Activated T-helper 2 cell treated with anti-CD3 and anti-CD28 coated beads, Interferon-gamma antibody, Interleukin-2, Interleukin-4, amounts not matched to agents 10 μg/mL and 5 μg/mL and 100 μg/mL, durations not matched to agents 14 hours and 24 hours and 36 hours (primary cell): ENCODE data around the gene UBR3. TPM values are rescaled to one million over a fixed set of nuclear protein-coding genes. Genes with fewer than 3 reads are reported as not detected.
A peak's percentile ranks its signal among the peaks of the same experiment; 100 is the strongest.
"Not testable (repeated sequence)": the region's sequence is repeated elsewhere in the genome, so short reads cannot be mapped to it uniquely, and the experiment has no call there.

Experiments used
- DNase-seq: peaks from one replicate; pipeline ENCODE4 v3.0.0; 2021; ENCODE audit warnings: low spot score
- H3K27ac Mint-ChIP-seq: one replicate; pipeline ENCODE4 v1.8.0; 2021; ENCODE audit warnings: mixed read lengths
- H3K27me3 Mint-ChIP-seq: one replicate; pipeline ENCODE4 v1.8.0; 2021; ENCODE audit warnings: low read depth, mixed read lengths
- H3K36me3 Mint-ChIP-seq: one replicate; pipeline ENCODE4 v1.8.0; 2021; ENCODE audit warnings: low read depth, mixed read lengths
- H3K4me1 Mint-ChIP-seq: one replicate; pipeline ENCODE4 v1.8.0; 2021; ENCODE audit warnings: low read depth, mixed read lengths
- H3K4me3 Mint-ChIP-seq: one replicate; pipeline ENCODE4 v1.8.0; 2021; ENCODE audit warnings: low read depth, mild to moderate bottlenecking, moderate library complexity, mixed read lengths
- H3K9me3 Mint-ChIP-seq: one replicate; pipeline ENCODE4 v1.8.0; 2021; ENCODE audit warnings: mixed read lengths
- intact Hi-C: fragments of 100-400 bp; cut with micrococcal nuclease; formaldehyde crosslinking; loops from one replicate; pipeline ENCODE4 v1.15.1; 2023
- total RNA-seq: library from RNA; stranded (reverse); gene quantifications from 2 replicates; pipeline ENCODE4 v1.2.3, GENCODE V29; 2022

The UBR3 gene
- total RNA-seq, 1 donor from 2014 or later, result 30.7 TPM

GRCh38 chr2:169824373-169825333 lies 2.6 kb upstream of the UBR3 start, which contains the start of gene METTL5:
Gene METTL5 (minus strand): TSS chr2:169824905. CDS start chr2:169824597, 308 bp downstream.
- peak; percentile 74 for DNase-seq
- peaks cover 50% of the 10 kb centered on the region for H3K4me1 Mint-ChIP-seq
- no peaks in the 10 kb centered on the region for H3K27me3 Mint-ChIP-seq
- peaks cover 44% of the 10 kb centered on the region for H3K36me3 Mint-ChIP-seq
- H3K27ac Mint-ChIP-seq, result peak within 1 kb of the TSS; percentile 79
- no peaks in the 10 kb centered on the region for H3K9me3 Mint-ChIP-seq
- H3K4me3 Mint-ChIP-seq, result peak within 1 kb of the TSS; percentile 93
- intact Hi-C loops, result loop anchor here (1.0 to 10.0 kb wide), 5 partner anchors 25 to 1100 kb away; partner anchors contain the start of genes FASTKD1 and GORASP2

GRCh38 chr2:169828141-169828811 lies 1.0 kb downstream of the UBR3 start:
- peak overlapping the region; percentile 99 for H3K4me3 Mint-ChIP-seq
- peak overlapping the region; percentile 93 for H3K27ac Mint-ChIP-seq
- H3K27me3 Mint-ChIP-seq, result no peaks in the 10 kb centered on the region
- no peaks in the 10 kb centered on the region for H3K9me3 Mint-ChIP-seq
- H3K36me3 Mint-ChIP-seq, result peaks cover 33% of the 10 kb centered on the region
- peaks cover 33% of the 10 kb centered on the region for H3K4me1 Mint-ChIP-seq
- DNase-seq, result peak; percentile 39
- intact Hi-C loops, result loop anchor here (5.0 to 10.0 kb wide), 2 partner anchors 256 to 1097 kb away; partner anchors contain the start of genes FASTKD1 and GORASP2

- peaks cover 8% of the 10 kb centered on the region for H3K4me1 Mint-ChIP-seq
- no peaks in the 10 kb centered on the region for H3K9me3 Mint-ChIP-seq
- no peak overlapping the region for H3K27ac Mint-ChIP-seq
- H3K4me3 Mint-ChIP-seq, result no peak overlapping the region
- H3K27me3 Mint-ChIP-seq, result no peaks in the 10 kb centered on the region
- H3K36me3 Mint-ChIP-seq, result peaks cover 15% of the 10 kb centered on the region
- intact Hi-C loops, result no loop called here
- no peak for DNase-seq
Observed at GRCh38 chr2:169834401-169834800, 7.1 kb downstream of the UBR3 start.

- Mint-ChIP-seq H3K27ac (no peak overlapping the region), H3K36me3 (peaks cover 10% of the 10 kb centered on the region), H3K4me1 (peaks cover 1% of the 10 kb centered on the region), H3K27me3 (no peaks in the 10 kb centered on the region), H3K9me3 (no peaks in the 10 kb centered on the region), H3K4me3 (no peak overlapping the region)
- intact Hi-C loops, result no loop called here
- no peak for DNase-seq
Observed at GRCh38 chr2:169838743-169839489, 11.7 kb downstream of the UBR3 start.

GRCh38 chr2:169839954-169840746 lies 12.9 kb downstream of the UBR3 start:
- Mint-ChIP-seq H3K9me3 (no peaks in the 10 kb centered on the region), H3K27me3 (no peaks in the 10 kb centered on the region), H3K36me3 (peaks cover 10% of the 10 kb centered on the region), H3K4me1 (no peaks in the 10 kb centered on the region), H3K27ac (no peak overlapping the region), H3K4me3 (no peak overlapping the region)
- no peak for DNase-seq
- intact Hi-C loops, result no loop called here

- intact Hi-C loops, result no loop called here
- no peak for DNase-seq
- Mint-ChIP-seq H3K9me3 (no peaks in the 10 kb centered on the region), H3K4me3 (no peak overlapping the region), H3K4me1 (no peaks in the 10 kb centered on the region), H3K27ac (no peak overlapping the region), H3K27me3 (no peaks in the 10 kb centered on the region), H3K36me3 (peaks cover 10% of the 10 kb centered on the region)
Observed at GRCh38 chr2:169840747-169841142, 13.5 kb downstream of the UBR3 start.

- peaks cover 10% of the 10 kb centered on the region for H3K36me3 Mint-ChIP-seq
- H3K4me3 Mint-ChIP-seq, H3K9me3 Mint-ChIP-seq, H3K27ac Mint-ChIP-seq, DNase-seq, H3K4me1 Mint-ChIP-seq, H3K27me3 Mint-ChIP-seq, intact Hi-C loops: not testable (repeated sequence)
Observed at GRCh38 chr2:169841625-169842024, 14.4 kb downstream of the UBR3 start.

GRCh38 chr2:169845016-169845415 lies 17.8 kb downstream of the UBR3 start:
- DNase-seq, result no peak
- Mint-ChIP-seq H3K27me3 (no peaks in the 10 kb centered on the region), H3K4me1 (peaks cover 6% of the 10 kb centered on the region), H3K36me3 (peaks cover 23% of the 10 kb centered on the region), H3K27ac (no peak overlapping the region), H3K9me3 (peaks cover 6% of the 10 kb centered on the region), H3K4me3 (no peak overlapping the region)
- intact Hi-C loops, result no loop called here

- H3K27me3 Mint-ChIP-seq, H3K9me3 Mint-ChIP-seq, H3K4me1 Mint-ChIP-seq, intact Hi-C loops, H3K27ac Mint-ChIP-seq, DNase-seq, H3K4me3 Mint-ChIP-seq: not testable (repeated sequence)
- H3K36me3 Mint-ChIP-seq, result peaks cover 23% of the 10 kb centered on the region
Observed at GRCh38 chr2:169848959-169849693, 21.9 kb downstream of the UBR3 start.

GRCh38 chr2:169849710-169850109 lies 22.5 kb downstream of the UBR3 start:
- H3K36me3 Mint-ChIP-seq, result peaks cover 23% of the 10 kb centered on the region
- no peaks in the 10 kb centered on the region for H3K27me3 Mint-ChIP-seq
- no peak overlapping the region for H3K4me3 Mint-ChIP-seq
- H3K27ac Mint-ChIP-seq, result no peak overlapping the region
- H3K9me3 Mint-ChIP-seq, result peaks cover 6% of the 10 kb centered on the region
- H3K4me1 Mint-ChIP-seq, result peaks cover 6% of the 10 kb centered on the region
- no peak for DNase-seq
- intact Hi-C loops, result no loop called here

- Mint-ChIP-seq H3K36me3 (peaks cover 23% of the 10 kb centered on the region), H3K27ac (no peak overlapping the region), H3K4me1 (peaks cover 6% of the 10 kb centered on the region), H3K9me3 (peaks cover 6% of the 10 kb centered on the region), H3K27me3 (no peaks in the 10 kb centered on the region), H3K4me3 (no peak overlapping the region)
- intact Hi-C loops, result no loop called here
- no peak for DNase-seq
Observed at GRCh38 chr2:169853041-169853668, 25.9 kb downstream of the UBR3 start.
